ENCODE measurements around the gene NR3C1.

GRCh38 chr5:143403593-143404415 lies at the start of gene NR3C1:
- TF ChIP-seq CTCF (IDR thresholded peaks at IDR 0.05; ENCODE audit: poor library complexity, severe bottlenecking): peak; percentile 49
- no peak for TF ChIP-seq POLR2AphosphoS5 (IDR thresholded peaks at IDR 0.05)
- peak; percentile 51 for TF ChIP-seq RAD21 (conservative IDR thresholded peaks at IDR 0.05)
- TF ChIP-seq REST (IDR thresholded peaks at IDR 0.05; ENCODE audit: borderline replicate concordance): no peak
- no peak for TF ChIP-seq EP300 (conservative IDR thresholded peaks at IDR 0.05; ENCODE audit: poor library complexity, severe bottlenecking)
- no peak for TF ChIP-seq TAF1 (IDR thresholded peaks at IDR 0.05; ENCODE audit: low read depth)
- no peak for TF ChIP-seq EZH2 (IDR thresholded peaks at IDR 0.05; ENCODE audit: borderline replicate concordance, insufficient read depth, low read length, poor library complexity, severe bottlenecking)
- TF ChIP-seq SMC3 (conservative IDR thresholded peaks at IDR 0.05; ENCODE audit: poor library complexity): peak; percentile 57

All from neural cell (in vitro differentiated cells).